ENCODE measurements around the gene CORO1C.

DNA sequence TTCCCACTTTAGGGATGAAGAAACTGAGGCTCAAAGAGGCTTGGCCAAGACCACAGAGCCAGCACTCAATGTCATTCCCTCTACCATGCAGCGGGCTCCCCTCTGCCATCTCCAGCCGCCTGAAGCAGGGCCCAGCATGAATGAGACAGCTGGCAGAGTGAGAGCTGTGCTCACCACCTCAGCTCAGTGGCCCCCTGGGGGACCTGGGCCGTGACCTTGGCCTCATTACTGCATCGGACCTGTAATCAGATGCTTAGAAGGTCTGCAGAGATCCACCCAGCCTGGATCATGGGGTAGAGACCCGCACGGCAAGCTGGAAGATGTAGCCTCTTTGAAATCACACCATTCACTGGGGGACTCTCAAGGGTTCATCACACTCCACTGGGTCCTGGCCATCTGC lies 22.7 kb upstream of the CORO1C start:
- TF ChIP-seq GATA2 (IDR thresholded peaks at IDR 0.05; ENCODE audit: low read depth, low read length) (no peak), GATA3 (IDR thresholded peaks at IDR 0.05; ENCODE audit: low read depth, low read length) (no peak)

All from SH-SY5Y (cell line).